ENCODE measurements around the gene KIF1B.
"Not testable (repeated sequence)": the region's sequence is repeated elsewhere in the genome, so short reads cannot be mapped to it uniquely, and the experiment has no call there.

KIF1B gene

DNA sequence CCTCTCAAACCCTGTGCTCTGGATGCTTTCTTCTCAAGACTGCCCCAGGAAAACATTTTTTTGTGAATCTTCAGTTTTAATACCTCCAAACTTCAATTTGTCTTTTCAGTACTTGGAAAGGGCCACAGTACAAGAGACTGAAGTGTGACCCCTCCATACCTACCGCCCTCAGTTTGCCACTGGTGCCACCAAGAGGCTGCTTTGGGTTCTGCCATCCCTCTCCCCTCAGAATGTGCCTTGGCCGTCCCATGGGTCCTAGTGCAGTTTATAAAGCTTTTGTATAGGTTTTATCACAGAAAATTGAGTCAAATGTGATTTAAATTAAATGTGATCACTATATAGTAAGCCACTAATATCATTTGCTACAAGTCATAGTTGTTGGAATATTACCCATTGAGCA is 127.7 kb downstream of the KIF1B start:
- DNase-seq (ENCODE audit: low read depth in 2 of 2), result peak in 1 of 2 donors; percentile 4

DNA sequence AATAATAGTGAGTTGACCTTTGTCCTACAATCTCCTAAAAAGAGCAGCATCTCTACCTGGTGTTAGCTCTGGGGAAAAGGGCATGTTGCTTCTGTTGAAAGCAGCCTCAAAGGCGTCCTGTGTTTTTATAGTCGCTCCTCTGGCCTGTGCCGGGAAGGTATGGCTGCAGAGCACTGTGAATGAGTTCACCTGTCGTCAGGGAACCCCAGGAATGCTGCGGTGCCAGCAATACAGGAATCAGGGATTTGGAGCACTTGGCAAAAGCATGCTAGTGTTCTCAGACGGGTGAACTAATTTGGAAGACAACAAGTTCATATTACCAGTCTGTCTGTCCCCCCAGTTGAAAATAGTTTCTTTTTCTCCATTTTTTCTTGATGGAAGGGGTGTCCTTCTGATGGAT is 128.2 kb downstream of the KIF1B start:
- no peak for DNase-seq (ENCODE audit: low read depth in 2 of 2)

DNA sequence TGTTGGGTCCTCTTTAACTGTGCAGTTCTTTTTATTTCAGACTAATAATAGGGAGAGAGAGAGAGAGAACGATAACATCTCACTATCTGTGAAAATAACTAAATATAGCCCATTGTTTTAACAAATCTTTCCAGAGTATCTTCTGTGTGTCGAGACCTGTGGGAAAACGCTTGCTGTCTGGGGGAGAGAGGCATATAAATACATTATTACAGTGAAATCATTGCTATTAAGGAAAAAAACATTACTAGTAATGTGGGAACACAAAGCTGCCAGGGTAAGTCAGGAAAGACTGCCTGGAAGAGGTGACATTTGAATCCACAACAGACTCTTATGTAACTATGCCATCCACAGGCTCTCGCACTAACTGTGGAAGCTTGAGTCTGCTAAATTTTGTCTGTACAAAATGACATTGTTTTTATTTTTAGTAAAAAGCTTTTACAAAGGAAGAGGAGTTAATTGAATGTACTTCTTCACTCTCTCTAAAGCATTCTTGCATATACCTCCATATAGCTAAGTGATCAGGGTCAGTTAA is 128.7 kb downstream of the KIF1B start:
- no peak for DNase-seq (ENCODE audit: low read depth in 2 of 2)

DNA sequence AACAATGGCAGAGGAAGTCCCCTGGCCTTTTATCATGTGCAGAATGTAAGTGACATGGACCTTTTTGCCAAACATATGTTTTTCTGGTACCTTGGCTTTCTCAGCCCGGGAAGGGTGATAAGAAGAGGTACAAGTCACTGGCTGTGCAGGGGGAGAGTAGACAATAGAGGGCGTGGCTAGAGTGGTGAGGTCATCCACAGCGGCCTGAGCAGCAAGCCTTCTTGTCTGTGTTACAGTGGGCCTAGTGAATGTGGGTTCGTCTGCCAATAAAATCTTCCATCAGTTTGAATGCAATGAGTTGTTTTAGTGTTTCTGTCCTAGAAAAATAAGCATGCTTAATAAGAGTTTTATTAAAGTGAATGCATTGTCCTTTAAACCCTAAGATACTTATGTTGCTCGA is 129.4 kb downstream of the KIF1B start:
- DNase-seq (ENCODE audit: low read depth in 2 of 2), result no peak

DNA sequence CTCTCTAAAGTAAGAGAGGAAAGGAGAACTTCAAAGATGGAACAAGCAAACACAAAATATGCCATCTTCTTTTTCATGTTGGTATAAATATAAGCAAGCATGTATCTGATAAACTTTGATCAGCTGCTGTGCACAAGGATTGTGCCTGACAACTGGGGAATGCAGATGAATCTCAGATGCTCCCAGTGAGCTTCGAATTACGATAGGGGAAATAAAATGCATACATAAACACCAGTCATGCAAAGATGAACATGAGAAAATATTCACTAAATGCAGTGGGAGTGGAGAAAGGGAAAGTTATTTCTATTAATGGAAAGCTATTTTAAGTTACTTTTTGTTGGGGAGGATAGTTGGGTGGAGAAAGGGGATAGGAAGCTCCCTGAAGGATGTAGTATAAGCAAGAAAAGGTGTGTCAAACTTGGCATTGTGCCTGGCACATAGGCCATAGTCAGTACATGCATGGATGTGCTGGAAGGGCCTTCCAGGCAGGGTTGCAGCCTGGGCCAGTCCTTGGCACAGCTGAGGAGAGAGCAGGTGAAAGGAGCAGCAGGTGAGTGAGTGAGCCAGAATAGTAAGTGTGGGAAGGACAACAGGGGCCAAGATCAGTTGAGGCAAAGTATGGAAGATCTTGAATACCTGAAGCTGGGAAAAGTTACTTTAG is 130.7 kb downstream of the KIF1B start:
- DNase-seq (ENCODE audit: low read depth in 2 of 2), result no peak

DNA sequence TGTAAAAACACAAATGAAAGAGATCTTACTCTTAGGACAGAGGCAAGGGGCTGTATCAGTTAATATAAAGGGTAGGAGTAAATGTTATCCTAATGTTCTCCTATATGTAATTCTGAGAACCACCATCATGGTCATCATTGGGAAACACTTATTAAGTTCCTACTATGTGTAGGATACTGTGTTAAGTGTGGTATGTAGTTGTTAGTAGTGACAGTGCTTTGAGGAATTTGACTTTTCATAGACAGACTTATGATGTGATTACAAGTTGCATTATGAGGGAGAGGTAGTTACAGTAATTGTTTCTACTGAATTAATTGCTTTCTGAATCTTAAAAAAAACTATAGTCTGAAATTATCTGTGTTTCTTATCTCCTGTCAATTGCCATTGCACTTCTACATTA is 136.7 kb downstream of the KIF1B start:
- DNase-seq (ENCODE audit: low read depth in 2 of 2), result no peak

DNA sequence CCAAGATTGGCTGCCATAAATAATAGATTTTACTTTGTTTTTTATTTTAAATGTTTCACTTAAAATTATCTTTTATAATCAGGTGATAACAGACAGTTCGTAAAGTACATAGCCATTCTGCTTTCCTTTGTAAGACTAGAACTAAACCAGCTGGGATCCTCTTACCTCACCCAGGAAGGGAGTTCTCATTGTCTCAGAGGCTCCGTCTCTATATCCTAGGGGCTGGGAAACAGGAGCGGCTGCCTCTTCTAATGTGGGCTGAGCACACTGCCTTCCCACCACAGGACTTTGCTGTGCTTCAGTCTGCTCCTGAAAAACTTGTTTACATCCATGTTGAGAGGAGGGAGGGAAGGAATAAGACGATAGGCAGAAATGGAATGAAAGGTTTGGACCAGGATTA is 142.9 kb downstream of the KIF1B start:
- no peak for DNase-seq (ENCODE audit: low read depth in 2 of 2)

DNA sequence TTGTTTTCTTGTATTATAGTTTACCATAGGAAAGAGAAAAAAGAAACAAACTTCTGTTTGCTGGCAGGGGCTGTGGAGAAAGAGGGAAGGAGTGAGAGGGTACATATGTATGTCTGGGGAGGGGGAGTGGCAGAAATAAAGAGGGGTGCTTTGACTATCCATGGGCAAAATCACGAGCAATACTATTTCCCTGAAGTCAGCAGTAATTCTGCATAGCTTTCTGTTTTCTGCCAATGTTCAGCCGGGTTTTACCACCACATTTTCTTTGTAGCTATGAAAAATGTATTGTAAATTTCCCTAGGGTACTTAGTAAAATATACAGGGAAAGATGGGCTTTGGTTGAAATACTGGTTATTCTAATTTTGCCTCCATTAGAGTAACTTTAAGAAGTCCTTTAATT is 143.3 kb downstream of the KIF1B start:
- DNase-seq (ENCODE audit: low read depth in 2 of 2), result no peak

DNA sequence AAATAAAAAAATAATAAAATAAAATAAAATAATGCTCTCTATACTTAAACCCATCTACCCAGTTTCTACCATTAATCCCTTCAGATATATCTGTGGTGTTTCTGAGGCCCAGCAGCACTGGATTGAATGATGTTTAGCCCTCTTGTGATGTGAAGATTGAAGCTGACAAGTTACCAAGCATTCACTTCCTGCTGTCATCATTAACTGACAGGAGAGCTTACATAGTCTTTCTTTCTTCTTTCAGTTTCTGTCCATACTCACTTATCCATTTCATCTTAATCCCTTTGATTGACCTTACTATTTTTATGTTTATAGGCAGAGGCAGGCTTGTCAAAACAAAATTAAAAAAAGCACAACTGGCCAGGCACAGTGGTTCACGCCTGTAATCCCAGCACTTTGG is 149.7 kb downstream of the KIF1B start:
- DNase-seq (ENCODE audit: low read depth in 2 of 2), result no peak

DNA sequence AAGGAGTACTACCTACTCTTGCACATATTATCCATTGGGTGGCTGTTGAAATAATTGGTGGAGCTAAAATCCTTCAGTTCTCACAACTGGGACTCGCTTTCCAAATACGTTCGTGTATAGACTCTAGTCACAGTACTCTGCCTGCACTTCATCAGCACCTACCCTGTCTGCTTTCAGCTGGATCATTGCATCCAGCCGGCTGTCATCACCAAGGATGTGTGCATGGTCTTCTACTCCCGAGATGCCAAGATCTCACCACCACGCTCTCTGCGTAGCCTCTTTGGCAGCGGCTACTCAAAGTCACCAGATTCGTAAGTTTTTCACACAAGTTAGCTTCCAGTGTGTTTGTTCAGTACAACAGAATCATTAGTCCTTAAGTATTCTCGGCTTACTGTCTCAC is 151.1 kb downstream of the KIF1B start:
- no peak for DNase-seq (ENCODE audit: low read depth in 2 of 2)

DNA sequence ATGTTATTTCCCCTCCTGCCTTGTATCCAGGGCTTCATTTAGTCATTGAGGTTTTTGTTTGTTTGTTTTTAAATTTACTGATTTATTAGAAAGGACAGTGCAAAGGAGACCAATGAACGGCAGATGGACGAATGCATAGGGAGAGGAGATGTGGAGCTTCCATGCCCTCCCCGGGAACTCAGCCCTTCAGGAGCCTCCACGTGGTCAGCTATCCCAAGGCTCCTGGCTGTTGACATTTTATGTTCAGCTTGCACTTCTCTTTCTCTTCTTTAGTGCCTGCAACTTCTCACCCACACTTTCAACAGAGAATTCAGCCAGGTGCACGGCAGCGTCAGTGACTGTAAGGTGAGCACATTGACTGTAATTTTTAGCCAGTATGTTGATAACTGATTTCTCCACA is 157.8 kb downstream of the KIF1B start:
- DNase-seq (ENCODE audit: low read depth in 2 of 2), result no peak

DNA sequence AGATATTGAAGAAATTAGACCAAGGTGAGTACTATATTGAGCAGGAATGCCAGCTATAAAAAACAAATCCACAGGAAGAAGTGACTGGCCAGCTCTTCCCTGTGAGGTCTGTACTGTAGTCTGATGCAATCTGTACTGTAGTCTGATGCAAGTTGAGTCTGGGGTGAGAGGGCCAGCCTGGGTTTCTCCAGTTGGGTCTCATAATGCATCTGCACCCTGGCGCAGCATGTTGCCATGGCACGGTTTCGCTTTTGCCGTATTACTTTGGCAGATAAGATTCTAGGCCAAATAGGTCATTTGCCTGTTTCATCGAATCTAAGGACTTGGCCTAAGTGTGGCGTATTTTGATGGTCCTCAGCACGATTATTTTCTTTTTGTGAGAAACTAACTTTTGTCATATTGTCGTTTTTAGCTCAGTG is 164.1 kb downstream of the KIF1B start:
- DNase-seq (ENCODE audit: low read depth in 2 of 2), result no peak

DNA sequence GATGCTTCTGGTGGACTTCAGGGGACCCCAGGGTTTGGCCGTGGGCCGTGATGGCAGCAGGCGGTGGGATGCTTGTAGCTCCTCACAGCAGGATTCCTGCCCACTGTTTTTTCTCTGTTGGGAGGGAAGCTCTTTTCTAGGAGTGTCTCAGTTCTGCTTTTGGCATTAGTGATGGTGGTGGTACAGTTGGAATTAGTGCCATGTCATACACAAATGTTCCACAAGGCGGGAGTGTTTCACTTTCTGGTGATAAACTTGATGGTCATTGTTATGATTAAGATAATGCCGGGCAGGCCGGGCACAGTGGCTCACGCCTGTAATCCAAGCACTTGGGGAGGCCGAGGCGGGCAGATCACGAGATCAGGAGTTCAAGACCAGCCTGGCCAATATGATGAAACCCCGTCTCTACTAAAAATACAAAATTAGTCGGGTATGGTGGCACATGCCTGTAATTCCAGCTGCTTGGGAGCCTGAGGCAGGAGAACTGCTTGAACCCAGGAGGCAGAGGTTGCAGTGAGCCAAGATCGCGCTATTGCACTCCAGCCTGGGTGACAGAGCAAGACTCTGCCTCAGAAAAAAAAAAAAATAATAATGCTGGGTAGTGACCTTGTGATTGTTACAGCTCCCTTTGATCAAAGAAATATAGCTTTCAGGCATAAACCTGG is 167.1 kb downstream of the KIF1B start:
- DNase-seq (ENCODE audit: low read depth in 2 of 2), result not testable (repeated sequence)

DNA sequence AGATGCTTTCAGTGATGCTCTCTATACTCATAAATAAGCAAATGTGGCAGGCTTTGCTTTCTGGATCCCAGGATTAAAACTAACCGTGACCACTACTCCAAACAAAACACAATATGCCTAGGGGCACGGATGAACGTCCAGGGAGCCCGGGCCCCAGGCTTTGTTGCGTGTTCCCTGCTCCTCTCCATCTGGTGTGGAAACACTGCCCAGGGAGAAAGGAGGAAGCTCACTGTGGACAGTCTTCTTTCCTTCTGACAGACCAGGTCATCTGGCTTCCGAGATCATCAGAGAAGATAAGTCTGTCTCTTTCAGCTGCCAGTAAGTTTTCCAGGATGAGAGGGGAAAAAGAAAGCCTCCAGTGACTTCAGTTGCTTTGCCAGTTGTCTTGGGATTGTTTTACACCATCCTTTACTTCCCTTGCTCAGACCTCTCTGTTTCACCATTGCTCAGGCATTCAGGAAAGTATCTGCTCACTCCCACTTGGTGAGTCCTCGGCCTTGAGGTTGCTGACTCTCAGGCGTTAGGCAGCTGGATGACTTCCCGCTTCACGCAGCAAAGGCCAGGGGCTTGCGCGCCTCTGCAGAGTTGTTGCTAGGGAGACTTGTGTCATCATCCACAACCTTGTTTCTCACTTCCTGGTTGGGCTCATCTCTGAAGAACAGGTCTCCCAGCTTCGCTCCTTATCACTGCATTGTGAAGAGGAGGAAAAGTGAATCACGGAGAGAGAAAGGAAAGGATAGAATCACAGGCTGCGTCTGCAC is 167.9 kb downstream of the KIF1B start:
- no peak for DNase-seq (ENCODE audit: low read depth in 2 of 2)

DNA sequence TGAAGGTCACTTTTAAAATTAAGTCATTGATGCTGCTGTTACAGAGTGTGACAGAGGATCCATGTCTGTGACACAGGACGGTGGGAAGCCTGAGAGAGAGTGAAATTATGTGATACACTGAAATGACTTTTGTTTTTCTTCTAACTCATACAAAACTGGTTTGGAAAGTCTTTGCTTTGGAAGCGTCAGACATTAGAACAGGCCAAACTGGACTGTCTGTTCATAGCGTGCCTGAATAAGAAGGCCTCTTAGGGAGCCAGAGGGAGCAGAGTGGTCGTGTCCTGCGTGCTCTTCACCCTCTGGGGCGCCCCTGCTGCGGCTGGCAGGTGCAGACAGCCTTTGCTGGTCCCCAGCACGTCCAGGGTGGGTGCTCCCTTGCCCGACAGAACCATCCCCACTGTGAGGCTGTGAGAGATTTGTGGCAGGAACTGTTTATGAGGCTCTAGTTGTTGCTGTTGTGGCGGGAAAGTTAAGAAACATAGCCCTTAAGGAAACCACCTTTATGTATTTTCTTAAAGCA is 168.8 kb downstream of the KIF1B start:
- no peak for DNase-seq (ENCODE audit: low read depth in 2 of 2)

DNA sequence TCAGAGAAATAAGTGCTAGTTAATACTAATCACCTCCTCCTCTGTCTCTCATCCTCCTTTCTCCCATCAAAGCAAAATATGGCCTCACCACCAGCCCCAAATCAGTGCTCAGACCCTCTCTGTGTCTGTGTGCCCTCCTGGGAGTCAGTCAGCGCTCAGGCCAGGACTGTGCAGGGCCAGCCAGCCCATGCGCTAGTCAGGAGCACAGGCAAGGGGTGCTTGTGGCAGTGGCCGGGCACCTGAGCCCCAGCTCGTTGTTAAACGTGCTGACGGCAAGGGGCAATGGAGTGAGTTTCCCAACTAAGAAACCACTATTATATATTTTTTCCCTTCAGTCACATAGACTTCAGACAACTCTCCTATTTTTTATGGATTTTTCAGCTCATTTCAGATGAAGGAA is 169.3 kb downstream of the KIF1B start:
- no peak for DNase-seq (ENCODE audit: low read depth in 2 of 2)

DNA sequence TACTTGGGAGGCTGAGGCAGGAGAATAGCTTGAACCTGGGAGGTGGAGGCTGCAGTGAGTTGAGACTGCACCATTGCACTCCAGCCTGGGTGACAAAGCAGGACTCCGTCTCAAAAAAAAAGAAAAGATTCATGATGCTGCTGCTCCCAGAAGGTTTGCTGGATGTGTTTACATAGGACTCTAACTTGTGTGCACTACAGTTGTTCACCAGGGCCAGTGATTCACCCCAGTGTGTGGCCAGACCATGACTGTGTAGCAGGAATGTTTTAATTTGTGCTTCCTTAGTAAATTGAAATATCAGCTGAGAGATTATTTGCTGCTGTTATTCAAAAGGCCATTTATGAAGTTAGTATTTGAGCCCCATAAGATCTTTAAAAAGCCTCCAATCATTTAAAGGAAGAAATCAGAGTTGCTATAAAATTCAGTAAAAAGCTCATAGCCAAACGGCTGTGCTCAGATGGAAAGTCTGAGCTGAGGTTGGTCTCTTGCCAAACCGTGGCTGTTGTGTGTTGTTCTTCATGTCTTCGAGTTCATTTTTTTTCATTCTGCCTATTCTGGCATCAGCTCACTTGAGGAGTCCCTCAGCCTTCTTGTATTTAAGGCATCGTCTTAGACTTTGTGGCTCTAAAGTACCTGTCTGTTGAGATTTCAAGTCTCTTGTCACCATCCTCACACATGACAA is 170.4 kb downstream of the KIF1B start:
- DNase-seq (ENCODE audit: low read depth in 2 of 2), result no peak

DNA sequence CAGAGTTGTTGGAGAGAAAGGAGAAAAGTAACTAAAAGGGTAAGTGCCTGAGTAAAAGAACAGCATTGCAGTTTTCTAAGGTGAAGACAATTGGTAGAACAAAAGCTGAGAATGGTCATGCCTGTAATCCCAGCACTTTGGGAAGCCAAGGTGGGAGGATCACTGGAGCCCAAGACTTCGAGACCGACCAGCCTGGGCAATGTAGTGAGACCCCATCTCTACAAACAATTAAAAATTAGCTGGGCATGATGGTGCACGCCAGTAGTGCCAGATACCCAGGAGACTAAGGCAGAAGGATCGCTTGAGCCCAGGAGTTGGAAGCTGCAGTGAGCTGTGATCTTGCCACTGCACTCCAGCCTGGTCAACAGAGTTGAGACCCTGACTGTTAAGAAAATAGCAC is 173.3 kb downstream of the KIF1B start:
- no peak for DNase-seq (ENCODE audit: low read depth in 2 of 2)

DNA sequence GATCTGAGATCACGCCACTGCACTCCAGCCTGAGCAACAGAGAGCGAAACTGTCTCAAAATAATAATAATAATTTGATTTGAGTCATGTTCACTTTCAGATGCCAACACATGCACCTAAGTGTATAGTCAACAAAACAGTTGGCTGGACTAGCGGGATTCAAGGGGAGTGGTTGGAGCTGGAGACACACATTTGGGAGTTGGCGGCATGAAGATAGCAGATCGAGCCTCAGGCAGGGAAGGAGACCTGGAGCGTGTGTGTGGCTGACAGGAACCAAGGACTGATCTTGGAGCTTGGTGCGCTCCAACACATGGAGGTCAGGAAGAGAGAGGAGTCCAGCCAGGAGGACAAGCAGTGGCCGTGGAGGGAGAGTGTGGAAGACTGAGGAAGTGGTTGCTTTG is 173.8 kb downstream of the KIF1B start:
- no peak for DNase-seq (ENCODE audit: low read depth in 2 of 2)

DNA sequence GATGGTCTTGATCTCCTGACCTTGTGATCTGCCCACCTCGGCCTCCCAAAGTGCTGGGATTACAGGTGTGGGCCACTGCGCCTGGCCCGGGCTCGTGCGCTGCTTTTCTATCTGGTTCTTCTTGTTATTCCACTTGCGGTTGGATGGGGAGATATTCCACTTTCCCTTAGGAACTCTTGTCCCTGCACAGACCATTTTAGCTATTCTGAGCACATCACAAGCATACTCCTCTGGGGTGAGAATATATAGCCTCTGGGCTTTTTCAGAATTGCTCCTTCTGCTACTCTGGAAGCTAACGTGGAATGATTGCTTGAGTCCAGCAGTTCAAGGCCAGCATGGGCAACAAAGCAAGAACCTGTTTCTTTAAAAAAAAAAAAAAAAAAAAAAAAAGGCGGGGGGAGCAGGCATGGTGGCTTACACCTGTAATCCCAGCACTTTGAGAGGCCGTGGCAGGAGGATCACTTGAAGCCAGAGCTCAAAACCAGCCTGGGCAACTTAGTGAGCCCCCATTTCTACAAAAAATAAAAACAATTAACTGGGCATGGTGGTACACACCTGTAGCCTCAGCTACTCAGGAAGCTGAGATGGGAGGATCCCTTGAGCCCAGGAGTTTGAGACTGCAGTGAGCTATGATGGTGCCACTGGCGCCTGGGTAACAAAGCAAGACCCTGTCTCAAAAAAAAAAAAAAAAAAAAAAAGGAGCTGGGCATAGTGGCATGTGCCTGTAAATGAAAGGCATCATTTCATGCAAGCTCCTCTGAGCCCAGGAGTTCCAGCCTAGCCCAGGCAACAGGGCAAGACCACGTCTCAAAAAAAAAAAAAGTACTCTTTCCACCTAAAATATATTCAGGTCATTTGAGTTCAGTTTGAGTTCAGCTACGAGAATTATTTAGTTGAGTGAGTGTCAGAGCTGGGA is 176.6 kb downstream of the KIF1B start:
- DNase-seq (ENCODE audit: low read depth in 2 of 2), result no peak

All from stimulated activated CD4-positive, alpha-beta T cell treated with anti-CD3 and anti-CD28 coated beads, Interleukin-1b, Interleukin-23, amount 100 ng/mL, for 1 hour (primary cell).